Lung (tissue), 12 donors: ENCODE results near the gene ANKRD62. TPM values are rescaled to one million over a fixed set of nuclear protein-coding genes. Genes with fewer than 3 reads are reported as not detected.

Experiments
- ATAC-seq: fragments of 200-7000 bp; cut with Tn5 transposase; one replicate; pipeline ENCODE4 v1.9.1; 2020; ENCODE audit warnings: moderate number of reproducible peaks; ENCODE audit not compliant: insufficient read depth, low FRiP score
- DNase-seq, 3 donors: peaks; one replicate each; pipeline ENCODE4 v3.0.0-alpha.2; 2013 to 2017
- H3K27ac ChIP-seq, 2 donors: one replicate each; pipeline ENCODE4 v1.5.1; 2013; ENCODE audit warnings: mild to moderate bottlenecking in 2 of 2, moderate library complexity in 2 of 2, control low read depth in 1 of 2, inconsistent platforms in 1 of 2, low read depth in 1 of 2, low read length in 1 of 2
- H3K27me3 ChIP-seq, 3 donors: one replicate each; pipeline ENCODE4 v1.5.1; 2013; ENCODE audit warnings: low read length in 2 of 3; ENCODE audit not compliant: control insufficient read depth in 3 of 3, insufficient read depth in 3 of 3
- H3K36me3 ChIP-seq, 4 donors: one replicate each; pipeline ENCODE4 v1.5.1; 2013; ENCODE audit warnings: low read length in 4 of 4, mild to moderate bottlenecking in 1 of 4, moderate library complexity in 1 of 4; ENCODE audit not compliant: control insufficient read depth in 4 of 4, insufficient read depth in 4 of 4
- H3K4me1 ChIP-seq, 5 donors: one replicate each; pipeline ENCODE4 v1.5.1; 2013; ENCODE audit warnings: low read length in 5 of 5, mild to moderate bottlenecking in 2 of 5, moderate library complexity in 1 of 5; ENCODE audit not compliant: control insufficient read depth in 5 of 5, insufficient read depth in 5 of 5
- H3K4me3 ChIP-seq: one replicate; pipeline ENCODE4 v1.5.1; 2013; ENCODE audit warnings: mild to moderate bottlenecking, control low read depth, moderate library complexity
- H3K9ac ChIP-seq, 2 donors: one replicate each; pipeline ENCODE4 v1.5.1; 2013; ENCODE audit warnings: low read length in 2 of 2, control low read depth in 1 of 2; ENCODE audit not compliant: insufficient read depth in 1 of 2
- H3K9me3 ChIP-seq, 4 donors: one replicate each; pipeline ENCODE4 v1.5.1; 2013; ENCODE audit warnings: low read length in 3 of 4, mild to moderate bottlenecking in 1 of 4, moderate library complexity in 1 of 4; ENCODE audit not compliant: control insufficient read depth in 4 of 4, insufficient read depth in 3 of 4
- CTCF ChIP-seq: IDR thresholded peaks from 2 replicates; pipeline ENCODE4 v1.5.1; 2012; ENCODE audit warnings: mild to moderate bottlenecking; ENCODE audit errors: control extremely low read depth, extremely low read depth
- WGBS, 2 donors: extraction: QIAGEN DNeasy Blood & Tissue Kit; methylation state at CpG; one replicate each; pipeline ENCODE4 v1.1.7; 2013; 5-methylcytosine and 5-hydroxymethylcytosine counted together
- polyA plus RNA-seq, 2 donors: library from polyadenylated mRNA; stranded (reverse); fragments of 200-250 nt; gene quantifications; one replicate each; pipeline ENCODE4 v1.2.1, GENCODE V29; 2013
- total RNA-seq, 2 donors: library from RNA; depleted of rRNA in 1 of 2; stranded (reverse); fragments of >200 nt in 1 of 2; gene quantifications; one replicate each; pipeline ENCODE4 v1.2.1, GENCODE V29; 2014 to 2021
- donor health status: control.
- donor health status: control.
- donor health status: Bipolar disorder and iron deficiency.
- donor health status: healthy.
- donor health status: DM: yes; HTN: yes; CAD: no.

ANKRD62 gene
- total and polyA plus RNA-seq, 4 donors = 0.06 to 0.12 (median 0.09) TPM; not detected in 1

DNA sequence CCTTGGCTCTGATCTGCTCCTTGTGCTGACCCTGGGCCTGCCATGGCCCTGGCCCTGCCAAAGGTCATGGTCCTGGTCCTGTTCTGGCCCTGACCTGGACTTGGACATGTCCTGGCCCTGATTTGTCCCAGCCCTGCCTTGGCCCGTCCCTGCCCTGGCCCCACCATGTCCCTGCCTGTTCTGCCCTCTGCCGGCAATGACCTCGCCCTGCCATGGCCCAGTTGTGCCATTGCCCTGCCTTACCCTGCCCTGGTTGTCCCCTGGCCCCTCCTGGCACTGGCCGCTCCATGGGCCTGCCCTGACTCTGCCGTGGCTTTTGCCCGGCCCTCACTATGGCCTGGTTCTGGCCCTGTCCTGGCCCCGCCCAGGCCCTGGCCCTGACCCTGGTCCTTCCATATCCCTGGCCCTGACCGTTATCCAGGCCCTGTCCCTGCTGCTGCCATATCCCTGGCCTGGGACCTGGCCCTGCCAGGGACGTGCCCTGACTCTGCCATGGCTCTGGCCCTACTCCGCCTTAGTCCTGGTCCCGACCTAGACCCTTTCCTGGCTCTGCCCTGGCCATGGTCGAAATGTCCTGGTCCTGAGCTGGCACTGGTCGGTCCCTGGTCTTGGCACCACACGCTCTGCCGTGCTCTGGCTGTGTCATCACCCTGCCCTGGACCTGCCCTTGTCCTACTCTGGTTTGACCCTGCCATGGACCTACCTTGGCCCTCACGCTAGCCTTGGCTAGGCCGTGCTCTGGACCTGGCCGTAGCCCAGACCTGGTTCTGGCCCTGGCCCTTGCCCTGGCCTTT is 6.8 kb upstream of the ANKRD62 start:
- Histone ChIP-seq H3K36me3 (no peaks in the 10 kb centered on the region), H3K9ac (no peak overlapping the region), H3K27ac (no peak overlapping the region), H3K4me3 (no peak overlapping the region), H3K9me3 (no peaks in the 10 kb centered on the region), H3K27me3 (no peaks in the 10 kb centered on the region), H3K4me1 (peaks cover 0 to 3% (median 0%) of the 10 kb centered on the region in 5 donors)
- WGBS, 2 donors = 92 to 95% methylated on average over 18 of the region's 18 CpGs
- TF ChIP-seq CTCF = no peak
- ATAC-seq (no peak), DNase-seq (no peak)

GRCh38 chr18:12087471-12088025 is 6.1 kb upstream of the ANKRD62 start:
- no peak for TF ChIP-seq CTCF
- H3K9me3 ChIP-seq = peaks cover 0 to 3% (median 0%) of the 10 kb centered on the region in 4 donors
- ATAC-seq (no peak), DNase-seq (no peak)
- no peaks in the 10 kb centered on the region for H3K36me3 ChIP-seq
- H3K9ac ChIP-seq = no peak overlapping the region
- 80 to 88% methylated on average over 3 of the region's 3 CpGs for WGBS, 2 donors
- H3K27ac ChIP-seq = no peak overlapping the region
- H3K27me3 ChIP-seq = no peaks in the 10 kb centered on the region
- H3K4me1 ChIP-seq = peaks cover 0 to 3% (median 0%) of the 10 kb centered on the region in 5 donors
- H3K4me3 ChIP-seq = no peak overlapping the region

GRCh38 chr18:12088096-12088495 is 5.5 kb upstream of the ANKRD62 start:
- H3K27ac ChIP-seq = no peak overlapping the region
- ATAC-seq = no peak

More at GRCh38 chr18:12088096-12088495, 5.5 kb upstream of the ANKRD62 start:
- DNase-seq = no peak
- 89% methylated on average over 4 of the region's 4 CpGs for WGBS, 2 donors
- Histone ChIP-seq H3K9ac (no peak overlapping the region), H3K4me1 (peaks cover 0 to 3% (median 0%) of the 10 kb centered on the region in 5 donors), H3K36me3 (no peaks in the 10 kb centered on the region), H3K27me3 (no peaks in the 10 kb centered on the region), H3K9me3 (peaks cover 0 to 3% (median 0%) of the 10 kb centered on the region in 4 donors), H3K4me3 (no peak overlapping the region)
- TF ChIP-seq CTCF = no peak
